Activated CD8-positive, alpha-beta memory T cell treated with anti-CD3 and anti-CD28 coated beads, Interleukin-2, amount 50 U/mL, for 4 hours (primary cell): ENCODE measurements around the gene MEIS2.

Experiments
- DNase-seq: peaks from one replicate; pipeline ENCODE4 v3.0.0-alpha.2; 2020

MEIS2 gene

DNA sequence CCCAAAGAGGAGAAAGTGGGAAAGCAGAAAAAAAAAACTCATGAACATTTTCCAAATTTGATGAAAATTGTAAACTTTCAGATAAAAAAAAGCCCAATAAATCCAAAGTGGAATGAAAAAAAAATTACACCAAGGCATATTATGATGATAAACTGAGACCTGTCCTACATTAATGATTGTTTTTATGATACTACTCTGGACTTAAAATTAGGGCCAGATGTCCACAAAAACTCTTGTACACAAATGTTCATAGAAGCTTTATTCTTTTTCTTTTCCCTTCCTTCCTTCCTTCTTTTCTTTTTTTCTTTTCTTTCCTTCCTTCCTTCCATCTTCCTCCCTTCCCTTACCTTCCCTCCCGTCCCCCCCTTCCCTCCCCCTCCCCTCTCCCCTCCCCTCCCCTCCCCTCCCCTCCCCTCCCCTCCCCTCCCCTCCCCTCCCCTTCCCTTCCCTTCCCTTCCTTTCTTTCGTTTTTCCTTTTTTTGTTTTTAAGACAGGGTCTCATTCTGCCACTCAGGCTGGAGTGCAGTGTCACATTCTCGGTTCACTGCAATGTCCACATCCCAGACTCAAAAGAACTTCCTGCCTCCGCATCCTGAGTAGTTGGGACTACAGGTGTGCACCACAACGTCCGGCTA is 243.9 kb downstream of the MEIS2 start:
- no peak for DNase-seq

DNA sequence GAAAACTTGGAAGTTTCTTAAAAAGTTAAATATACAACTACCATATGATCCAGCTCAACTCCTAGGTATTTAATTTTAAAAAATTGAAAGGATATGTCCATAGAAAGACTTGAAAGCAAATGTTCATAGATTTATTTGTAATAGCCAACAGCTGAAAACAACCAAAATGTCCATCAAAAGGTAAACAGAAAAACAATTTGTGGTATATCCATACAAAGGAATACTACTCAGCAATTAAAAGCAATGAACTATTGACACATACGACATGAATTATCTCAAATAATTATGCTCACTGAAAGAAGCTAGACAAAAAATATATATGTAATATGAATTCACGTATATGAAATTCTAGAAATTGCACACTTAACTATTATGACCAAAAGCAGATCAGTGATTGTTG is 249.5 kb downstream of the MEIS2 start:
- DNase-seq: no peak

DNA sequence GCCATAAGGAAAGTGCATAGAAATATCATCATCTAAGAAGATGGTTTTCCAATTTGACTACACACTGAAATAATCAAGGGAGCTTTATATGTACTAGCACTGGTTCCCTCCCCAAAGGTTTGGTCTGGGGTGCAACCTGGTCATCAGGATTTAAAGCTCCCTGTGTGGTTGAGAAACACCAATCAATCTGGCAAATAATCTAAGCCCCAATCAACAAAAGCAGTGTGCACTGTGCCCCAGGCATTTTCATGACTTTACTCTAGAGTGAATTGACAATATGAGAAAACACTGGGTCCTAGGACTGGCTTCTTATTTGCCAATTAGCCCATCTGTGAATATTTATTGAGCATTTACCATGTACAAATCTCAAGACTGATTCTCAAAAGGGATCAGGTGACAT is 255.1 kb downstream of the MEIS2 start:
- no peak for DNase-seq

DNA sequence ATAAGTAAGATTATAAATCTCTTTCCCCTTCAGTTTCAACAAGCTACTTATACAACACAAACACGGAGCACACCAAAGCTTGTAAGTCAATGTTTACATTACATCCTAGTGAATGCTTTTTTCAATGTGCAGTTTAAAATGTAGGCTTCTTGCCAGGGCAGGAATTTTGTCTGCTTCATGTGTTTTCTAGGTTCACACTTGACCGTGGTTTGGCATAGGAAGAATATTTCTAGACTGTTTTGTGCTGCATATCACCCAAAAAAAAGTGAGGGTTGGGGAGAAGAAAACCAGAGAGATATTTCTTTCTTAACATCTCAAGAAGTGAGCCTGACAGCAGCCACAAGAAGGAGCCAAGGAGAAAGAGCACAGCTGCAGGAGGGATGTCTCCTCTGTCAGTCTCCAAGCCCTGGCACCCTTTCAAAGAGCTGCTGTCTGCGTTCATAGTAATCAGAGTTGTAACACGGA is 255.8 kb downstream of the MEIS2 start:
- no peak for DNase-seq

DNA sequence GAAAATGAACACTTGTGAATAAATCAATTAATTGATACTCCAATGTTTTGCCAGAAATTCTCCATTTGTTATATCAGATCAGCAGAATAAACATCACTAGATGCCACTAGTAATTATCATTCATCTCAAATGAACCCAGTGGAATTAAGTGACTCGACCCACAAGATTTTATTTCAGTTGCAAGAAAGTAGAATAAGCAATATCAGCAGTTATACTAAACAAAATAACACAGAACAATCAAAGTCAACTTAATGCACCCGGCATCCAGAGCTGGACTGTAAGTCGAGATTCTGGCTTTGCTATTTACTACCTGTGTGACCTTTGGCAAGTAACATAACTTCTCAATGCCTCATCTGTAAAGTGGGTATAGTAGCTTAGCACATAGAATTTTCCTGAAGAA is 256.5 kb downstream of the MEIS2 start:
- no peak for DNase-seq

DNA sequence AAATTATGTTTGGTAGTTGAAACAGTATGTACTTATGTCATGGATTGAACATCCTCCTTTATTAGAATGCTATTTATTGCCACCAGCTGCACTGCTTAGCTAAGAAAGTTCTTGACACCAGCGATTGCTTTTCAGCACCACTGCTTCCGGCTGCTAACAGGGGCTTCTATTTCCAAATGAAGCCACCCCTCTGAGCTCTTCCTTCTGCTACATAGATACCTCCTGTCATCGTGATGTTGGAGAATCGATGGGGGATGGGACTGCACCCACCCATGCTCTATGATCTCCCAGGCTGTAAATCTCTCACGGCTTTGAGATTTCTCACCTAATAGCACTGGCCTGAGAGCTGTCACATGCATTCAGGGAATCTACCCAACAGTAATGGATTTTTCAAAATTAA is 259.2 kb downstream of the MEIS2 start:
- no peak for DNase-seq
